CD4-positive, alpha-beta T cell (primary cell): ENCODE measurements around the gene TTC39B. TPM values are rescaled to one million over a fixed set of nuclear protein-coding genes. Genes with fewer than 3 reads are reported as not detected.

Experiments
- ATAC-seq: fragments of 200-7000 bp; cut with Tn5 transposase; one replicate; pipeline ENCODE4 v1.10.0; 2022; ENCODE audit warnings: mild to moderate bottlenecking; ENCODE audit not compliant: poor library complexity
- CTCF ChIA-PET: fragments of 350-600 bp; sonication (Branson Sonifier 250); formaldehyde crosslinking; loops from one replicate; lab custom pipeline; 2021; ENCODE audit warnings: antibody characterized with exemption, inconsistent platforms; lab: Charles Lee
- POLR2A ChIA-PET: fragments of 350-600 bp; sonication (Branson Sonifier 250); formaldehyde crosslinking; loops from one replicate; lab custom pipeline; 2021; ENCODE audit warnings: antibody characterized with exemption, inconsistent platforms; lab: Charles Lee
- DNase-seq, 14 experiments: peaks; one replicate each; pipeline ENCODE4 v3.0.0-alpha.2; 2013 to 2020; ENCODE audit warnings: mixed read lengths in 2 of 14
- H3K27ac ChIP-seq, 2 donors: one replicate each; pipeline versions ENCODE4 v1.5.1 to v1.7.0; 2013; ENCODE audit warnings: low read length in 2 of 2, low read depth in 1 of 2, mild to moderate bottlenecking in 1 of 2
- H3K27me3 ChIP-seq, 2 experiments: 1 replicate in 1 of 2; 2 replicates in 1 of 2; pipeline versions ENCODE4 v1.6.1 to v1.7.0; 2013; ENCODE audit warnings: low read length in 2 of 2, control low read depth in 1 of 2, mild to moderate bottlenecking in 1 of 2, moderate library complexity in 1 of 2; ENCODE audit not compliant: insufficient read depth in 2 of 2, control insufficient read depth in 1 of 2
- H3K36me3 ChIP-seq: one replicate; pipeline ENCODE4 v1.6.1; 2013; ENCODE audit warnings: low read length, control low read depth; ENCODE audit not compliant: insufficient read depth
- H3K4me1 ChIP-seq: one replicate; pipeline ENCODE4 v1.6.1; 2013; ENCODE audit warnings: low read length, control low read depth; ENCODE audit not compliant: insufficient read depth
- H3K4me3 ChIP-seq: one replicate; pipeline ENCODE4 v1.5.1; 2013; ENCODE audit warnings: mild to moderate bottlenecking, low read length, moderate library complexity
- H3K9me3 ChIP-seq, 2 experiments: 1 replicate in 1 of 2; 2 replicates in 1 of 2; pipeline versions ENCODE4 v1.6.1 to v1.7.0; 2013; ENCODE audit warnings: low read length in 2 of 2, mild to moderate bottlenecking in 2 of 2, control low read depth in 1 of 2, moderate library complexity in 1 of 2; ENCODE audit not compliant: control insufficient read depth in 1 of 2, insufficient read depth in 1 of 2
- H3K27ac Mint-ChIP-seq: one replicate; pipeline ENCODE4 v1.8.0; 2020; ENCODE audit warnings: mixed read lengths
- H3K27me3 Mint-ChIP-seq: one replicate; pipeline ENCODE4 v1.8.0; 2021; ENCODE audit warnings: mixed read lengths
- H3K36me3 Mint-ChIP-seq: one replicate; pipeline ENCODE4 v1.8.0; 2021; ENCODE audit warnings: low read depth, mixed read lengths
- H3K4me1 Mint-ChIP-seq: one replicate; pipeline ENCODE4 v1.8.0; 2021; ENCODE audit warnings: low read depth, mixed read lengths
- H3K4me3 Mint-ChIP-seq: one replicate; pipeline ENCODE4 v1.8.0; 2020; ENCODE audit warnings: mild to moderate bottlenecking, mixed read lengths
- H3K9me3 Mint-ChIP-seq: one replicate; pipeline ENCODE4 v1.8.0; 2020; ENCODE audit warnings: mixed read lengths
- CTCF ChIP-seq: fragments of 200-600 bp; IDR thresholded peaks from one replicate; pipeline ENCODE4 v1.8.0; 2022; ENCODE audit warnings: antibody characterized with exemption, mild to moderate bottlenecking
- intact Hi-C, 2 experiments: fragments of 100-400 bp; cut with DNase I in 1 of 2; cut with micrococcal nuclease in 1 of 2; formaldehyde crosslinking; loops; one replicate each; pipeline versions ENCODE4 v1.15.1 to v1.9.0; 2023 to 2025; cut with DNase I, micrococcal nuclease
- total RNA-seq, 174 experiments: library from RNA in 2 of 174; stranded (reverse) in 2 of 174; gene quantifications; one replicate each; pipeline ENCODE4 v1.2.3 and lab custom pipeline; 2021 to 2026

TTC39B gene
- total RNA-seq, 2 experiments from 2014 or later = 37.6 to 43.6 TPM

GRCh38 chr9:15189481-15189880, 117.5 kb downstream of the TTC39B start:
- Histone ChIP-seq H3K27me3 (no peaks in the 10 kb centered on the region), H3K27ac (no peak overlapping the region), H3K9me3 (no peaks in the 10 kb centered on the region), H3K4me1 (no peaks in the 10 kb centered on the region), H3K36me3 (peaks cover 84% of the 10 kb centered on the region), H3K4me3 (no peak overlapping the region)
- Mint-ChIP-seq H3K36me3 (peaks cover 96% of the 10 kb centered on the region), H3K27ac (no peak overlapping the region), H3K9me3 (no peaks in the 10 kb centered on the region), H3K4me3 (no peak overlapping the region), H3K4me1 (peaks cover 10% of the 10 kb centered on the region), H3K27me3 (no peaks in the 10 kb centered on the region)
- ChIA-PET POLR2A (no interaction called here), CTCF (no interaction called here)
- DNase-seq = no peak
- intact Hi-C loops = no loop called here
- no peak for ATAC-seq
- TF ChIP-seq CTCF = no peak

- DNase-seq (no peak), ATAC-seq (no peak)
- H3K4me3 Mint-ChIP-seq = no peak overlapping the region
- H3K36me3 Mint-ChIP-seq = peaks cover 97% of the 10 kb centered on the region
- no peak overlapping the region for H3K27ac Mint-ChIP-seq
- Histone ChIP-seq H3K36me3 (peaks cover 90% of the 10 kb centered on the region), H3K27ac (no peak overlapping the region), H3K27me3 (no peaks in the 10 kb centered on the region), H3K9me3 (no peaks in the 10 kb centered on the region), H3K4me1 (no peaks in the 10 kb centered on the region), H3K4me3 (no peak overlapping the region)
- intact Hi-C loops = no loop called here
- ChIA-PET POLR2A (no interaction called here), CTCF (no interaction called here)
- H3K27me3 Mint-ChIP-seq = no peaks in the 10 kb centered on the region
- TF ChIP-seq CTCF = no peak
- no peaks in the 10 kb centered on the region for H3K9me3 Mint-ChIP-seq
- peaks cover 10% of the 10 kb centered on the region for H3K4me1 Mint-ChIP-seq
Measured at GRCh38 chr9:15187589-15187988, 119.4 kb downstream of the TTC39B start.

DNA sequence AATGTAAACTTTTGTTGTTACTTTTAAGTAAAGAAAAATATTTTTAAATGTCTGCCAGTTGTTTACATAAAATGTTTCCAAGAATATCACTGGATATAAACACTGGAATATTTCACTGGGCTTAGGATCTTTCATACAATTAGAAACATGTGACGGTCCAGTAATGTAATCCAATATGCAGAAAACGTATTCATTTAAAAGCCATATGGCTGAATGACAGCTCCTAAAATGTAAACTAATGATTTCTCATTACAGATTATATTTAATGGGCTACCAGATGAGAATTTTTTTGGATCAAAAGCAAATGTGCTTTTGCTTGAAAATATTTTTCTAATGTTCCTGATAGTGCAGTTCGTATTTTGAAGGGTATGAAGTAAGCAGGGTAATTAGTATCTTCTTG, 124.3 kb downstream of the TTC39B start:
- no peak overlapping the region for H3K27ac ChIP-seq
- no peaks in the 10 kb centered on the region for H3K4me1 ChIP-seq
- CTCF ChIA-PET = no interaction called here
- Mint-ChIP-seq H3K27me3 (no peaks in the 10 kb centered on the region), H3K4me1 (no peaks in the 10 kb centered on the region), H3K9me3 (no peaks in the 10 kb centered on the region), H3K4me3 (no peak overlapping the region), H3K36me3 (peaks cover 85% of the 10 kb centered on the region), H3K27ac (no peak overlapping the region)
- intact Hi-C loops = no loop called here
- H3K27me3 ChIP-seq = no peaks in the 10 kb centered on the region
- no peak for DNase-seq
- H3K4me3 ChIP-seq = no peak overlapping the region
- TF ChIP-seq CTCF = no peak
- ATAC-seq = no peak
- no peaks in the 10 kb centered on the region for H3K9me3 ChIP-seq
- H3K36me3 ChIP-seq = peaks cover 63% of the 10 kb centered on the region
- POLR2A ChIA-PET = no interaction called here
